ENCODE measurements around the gene LAG3. TPM values are rescaled to one million over a fixed set of nuclear protein-coding genes. Genes with fewer than 3 reads are reported as not detected.

Gene LAG3
- total and polyA plus RNA-seq, 2 experiments from 2014 or later, result 3.7 to 4.7 TPM

DNA sequence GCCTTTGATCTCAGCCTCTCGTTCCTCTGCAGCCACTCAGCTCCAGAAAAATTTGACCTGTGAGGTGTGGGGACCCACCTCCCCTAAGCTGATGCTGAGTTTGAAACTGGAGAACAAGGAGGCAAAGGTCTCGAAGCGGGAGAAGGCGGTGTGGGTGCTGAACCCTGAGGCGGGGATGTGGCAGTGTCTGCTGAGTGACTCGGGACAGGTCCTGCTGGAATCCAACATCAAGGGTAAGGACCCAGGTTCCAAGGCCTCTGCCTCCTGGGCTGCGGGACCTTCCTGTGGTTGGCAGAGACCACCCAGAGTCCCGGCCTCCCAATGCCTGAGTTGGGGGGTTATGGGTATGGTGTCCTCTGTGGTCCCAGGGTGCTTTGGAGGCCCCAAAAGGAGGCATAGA lies 44.8 kb downstream of the LAG3 start (continued):
- TF ChIP-seq, protein P1, sequence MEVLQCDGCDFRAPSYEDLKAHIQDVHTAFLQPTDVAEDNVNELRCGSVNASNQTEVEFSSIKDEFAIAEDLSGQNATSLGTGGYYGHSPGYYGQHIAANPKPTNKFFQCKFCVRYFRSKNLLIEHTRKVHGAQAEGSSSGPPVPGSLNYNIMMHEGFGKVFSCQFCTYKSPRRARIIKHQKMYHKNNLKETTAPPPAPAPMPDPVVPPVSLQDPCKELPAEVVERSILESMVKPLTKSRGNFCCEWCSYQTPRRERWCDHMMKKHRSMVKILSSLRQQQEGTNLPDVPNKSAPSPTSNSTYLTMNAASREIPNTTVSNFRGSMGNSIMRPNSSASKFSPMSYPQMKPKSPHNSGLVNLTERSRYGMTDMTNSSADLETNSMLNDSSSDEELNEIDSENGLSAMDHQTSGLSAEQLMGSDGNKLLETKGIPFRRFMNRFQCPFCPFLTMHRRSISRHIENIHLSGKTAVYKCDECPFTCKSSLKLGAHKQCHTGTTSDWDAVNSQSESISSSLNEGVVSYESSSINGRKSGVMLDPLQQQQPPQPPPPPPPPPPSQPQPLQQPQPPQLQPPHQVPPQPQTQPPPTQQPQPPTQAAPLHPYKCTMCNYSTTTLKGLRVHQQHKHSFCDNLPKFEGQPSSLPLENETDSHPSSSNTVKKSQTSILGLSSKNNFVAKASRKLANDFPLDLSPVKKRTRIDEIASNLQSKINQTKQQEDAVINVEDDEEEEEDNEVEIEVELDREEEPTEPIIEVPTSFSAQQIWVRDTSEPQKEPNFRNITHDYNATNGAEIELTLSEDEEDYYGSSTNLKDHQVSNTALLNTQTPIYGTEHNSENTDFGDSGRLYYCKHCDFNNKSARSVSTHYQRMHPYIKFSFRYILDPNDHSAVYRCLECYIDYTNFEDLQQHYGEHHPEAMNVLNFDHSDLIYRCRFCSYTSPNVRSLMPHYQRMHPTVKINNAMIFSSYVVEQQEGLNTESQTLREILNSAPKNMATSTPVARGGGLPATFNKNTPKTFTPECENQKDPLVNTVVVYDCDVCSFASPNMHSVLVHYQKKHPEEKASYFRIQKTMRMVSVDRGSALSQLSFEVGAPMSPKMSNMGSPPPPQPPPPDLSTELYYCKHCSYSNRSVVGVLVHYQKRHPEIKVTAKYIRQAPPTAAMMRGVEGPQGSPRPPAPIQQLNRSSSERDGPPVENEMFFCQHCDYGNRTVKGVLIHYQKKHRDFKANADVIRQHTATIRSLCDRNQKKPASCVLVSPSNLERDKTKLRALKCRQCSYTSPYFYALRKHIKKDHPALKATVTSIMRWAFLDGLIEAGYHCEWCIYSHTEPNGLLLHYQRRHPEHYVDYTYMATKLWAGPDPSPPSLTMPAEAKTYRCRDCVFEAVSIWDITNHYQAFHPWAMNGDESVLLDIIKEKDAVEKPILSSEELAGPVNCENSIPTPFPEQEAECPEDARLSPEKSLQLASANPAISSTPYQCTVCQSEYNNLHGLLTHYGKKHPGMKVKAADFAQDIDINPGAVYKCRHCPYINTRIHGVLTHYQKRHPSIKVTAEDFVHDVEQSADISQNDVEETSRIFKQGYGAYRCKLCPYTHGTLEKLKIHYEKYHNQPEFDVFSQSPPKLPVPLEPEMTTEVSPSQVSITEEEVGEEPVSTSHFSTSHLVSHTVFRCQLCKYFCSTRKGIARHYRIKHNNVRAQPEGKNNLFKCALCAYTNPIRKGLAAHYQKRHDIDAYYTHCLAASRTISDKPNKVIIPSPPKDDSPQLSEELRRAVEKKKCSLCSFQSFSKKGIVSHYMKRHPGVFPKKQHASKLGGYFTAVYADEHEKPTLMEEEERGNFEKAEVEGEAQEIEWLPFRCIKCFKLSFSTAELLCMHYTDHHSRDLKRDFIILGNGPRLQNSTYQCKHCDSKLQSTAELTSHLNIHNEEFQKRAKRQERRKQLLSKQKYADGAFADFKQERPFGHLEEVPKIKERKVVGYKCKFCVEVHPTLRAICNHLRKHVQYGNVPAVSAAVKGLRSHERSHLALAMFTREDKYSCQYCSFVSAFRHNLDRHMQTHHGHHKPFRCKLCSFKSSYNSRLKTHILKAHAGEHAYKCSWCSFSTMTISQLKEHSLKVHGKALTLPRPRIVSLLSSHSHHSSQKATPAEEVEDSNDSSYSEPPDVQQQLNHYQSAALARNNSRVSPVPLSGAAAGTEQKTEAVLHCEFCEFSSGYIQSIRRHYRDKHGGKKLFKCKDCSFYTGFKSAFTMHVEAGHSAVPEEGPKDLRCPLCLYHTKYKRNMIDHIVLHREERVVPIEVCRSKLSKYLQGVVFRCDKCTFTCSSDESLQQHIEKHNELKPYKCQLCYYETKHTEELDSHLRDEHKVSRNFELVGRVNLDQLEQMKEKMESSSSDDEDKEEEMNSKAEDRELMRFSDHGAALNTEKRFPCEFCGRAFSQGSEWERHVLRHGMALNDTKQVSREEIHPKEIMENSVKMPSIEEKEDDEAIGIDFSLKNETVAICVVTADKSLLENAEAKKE (CRISPR knock-in tag; IDR thresholded peaks at IDR 0.05), result no peak
- TF ChIP-seq, protein P2, sequence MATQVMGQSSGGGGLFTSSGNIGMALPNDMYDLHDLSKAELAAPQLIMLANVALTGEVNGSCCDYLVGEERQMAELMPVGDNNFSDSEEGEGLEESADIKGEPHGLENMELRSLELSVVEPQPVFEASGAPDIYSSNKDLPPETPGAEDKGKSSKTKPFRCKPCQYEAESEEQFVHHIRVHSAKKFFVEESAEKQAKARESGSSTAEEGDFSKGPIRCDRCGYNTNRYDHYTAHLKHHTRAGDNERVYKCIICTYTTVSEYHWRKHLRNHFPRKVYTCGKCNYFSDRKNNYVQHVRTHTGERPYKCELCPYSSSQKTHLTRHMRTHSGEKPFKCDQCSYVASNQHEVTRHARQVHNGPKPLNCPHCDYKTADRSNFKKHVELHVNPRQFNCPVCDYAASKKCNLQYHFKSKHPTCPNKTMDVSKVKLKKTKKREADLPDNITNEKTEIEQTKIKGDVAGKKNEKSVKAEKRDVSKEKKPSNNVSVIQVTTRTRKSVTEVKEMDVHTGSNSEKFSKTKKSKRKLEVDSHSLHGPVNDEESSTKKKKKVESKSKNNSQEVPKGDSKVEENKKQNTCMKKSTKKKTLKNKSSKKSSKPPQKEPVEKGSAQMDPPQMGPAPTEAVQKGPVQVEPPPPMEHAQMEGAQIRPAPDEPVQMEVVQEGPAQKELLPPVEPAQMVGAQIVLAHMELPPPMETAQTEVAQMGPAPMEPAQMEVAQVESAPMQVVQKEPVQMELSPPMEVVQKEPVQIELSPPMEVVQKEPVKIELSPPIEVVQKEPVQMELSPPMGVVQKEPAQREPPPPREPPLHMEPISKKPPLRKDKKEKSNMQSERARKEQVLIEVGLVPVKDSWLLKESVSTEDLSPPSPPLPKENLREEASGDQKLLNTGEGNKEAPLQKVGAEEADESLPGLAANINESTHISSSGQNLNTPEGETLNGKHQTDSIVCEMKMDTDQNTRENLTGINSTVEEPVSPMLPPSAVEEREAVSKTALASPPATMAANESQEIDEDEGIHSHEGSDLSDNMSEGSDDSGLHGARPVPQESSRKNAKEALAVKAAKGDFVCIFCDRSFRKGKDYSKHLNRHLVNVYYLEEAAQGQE (IDR thresholded peaks at IDR 0.05; ENCODE audit: unreplicated experiment), result no peak
- no peak for TF ChIP-seq ZNF331 (CRISPR knock-in tag; IDR thresholded peaks at IDR 0.05; ENCODE audit: low read depth)
- no peak for TF ChIP-seq EZH2 (IDR thresholded peaks at IDR 0.05; ENCODE audit: low read depth, unreplicated experiment)
- TF ChIP-seq, protein P3, sequence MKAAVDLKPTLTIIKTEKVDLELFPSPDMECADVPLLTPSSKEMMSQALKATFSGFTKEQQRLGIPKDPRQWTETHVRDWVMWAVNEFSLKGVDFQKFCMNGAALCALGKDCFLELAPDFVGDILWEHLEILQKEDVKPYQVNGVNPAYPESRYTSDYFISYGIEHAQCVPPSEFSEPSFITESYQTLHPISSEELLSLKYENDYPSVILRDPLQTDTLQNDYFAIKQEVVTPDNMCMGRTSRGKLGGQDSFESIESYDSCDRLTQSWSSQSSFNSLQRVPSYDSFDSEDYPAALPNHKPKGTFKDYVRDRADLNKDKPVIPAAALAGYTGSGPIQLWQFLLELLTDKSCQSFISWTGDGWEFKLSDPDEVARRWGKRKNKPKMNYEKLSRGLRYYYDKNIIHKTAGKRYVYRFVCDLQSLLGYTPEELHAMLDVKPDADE (IDR thresholded peaks at IDR 0.05), result no peak
- TF ChIP-seq ZNF114 (CRISPR knock-in tag; IDR thresholded peaks at IDR 0.05), result no peak
- TF ChIP-seq STAT1 (IDR thresholded peaks at IDR 0.05; ENCODE audit: unreplicated experiment), result no peak
- no peak for TF ChIP-seq NANOG (IDR thresholded peaks at IDR 0.05; ENCODE audit: borderline replicate concordance)
- no peak for TF ChIP-seq POLR2AphosphoS5 (IDR thresholded peaks at IDR 0.05; ENCODE audit: low read depth)
- no peak for TF ChIP-seq JUNB (IDR thresholded peaks at IDR 0.05; ENCODE audit: unreplicated experiment)
